HepG2 (cell line): ENCODE data around the gene SOCS3. TPM values are rescaled to one million over a fixed set of nuclear protein-coding genes. Genes with fewer than 3 reads are reported as not detected.
A peak's percentile ranks its signal among the peaks of the same experiment; 100 is the strongest.

Experiments used
- AHDC1 ChIP-seq: sonication (generic); formaldehyde crosslinking; IDR thresholded peaks from 2 replicates; pipeline ENCODE4 v1.5.1; 2020; ENCODE audit warnings: mild to moderate bottlenecking, missing genetic modification reagents, borderline replicate concordance
- HNF4A ChIP-seq: sonication (generic); formaldehyde crosslinking; IDR thresholded peaks from 2 replicates; pipeline ENCODE4 v1.4.0; 2020; ENCODE audit warnings: missing genetic modification reagents
- KLF11 ChIP-seq: IDR thresholded peaks from 2 replicates; pipeline ENCODE4 v1.6.1; 2016; ENCODE audit warnings: missing compliant biosample characterization
- POLR2A ChIP-seq, 2 experiments: IDR thresholded peaks; 2 replicates each; pipeline ENCODE4 v1.6.1; 2011; ENCODE audit warnings: low read depth in 2 of 2, low read length in 2 of 2, mild to moderate bottlenecking in 1 of 2, moderate library complexity in 1 of 2; ENCODE audit not compliant: insufficient read depth in 1 of 2
- RELA ChIP-seq: sonication (generic); formaldehyde crosslinking; IDR thresholded peaks from 2 replicates; pipeline ENCODE4 v1.4.0; 2020; ENCODE audit warnings: missing genetic modification reagents
- RNF2 ChIP-seq: fragments of 450-650 bp; conservative IDR thresholded peaks from 2 replicates; pipeline ENCODE4 v1.6.1; 2016; ENCODE audit warnings: low read depth
- SNAPC4 ChIP-seq: sonication (generic); formaldehyde crosslinking; IDR thresholded peaks from 2 replicates; pipeline ENCODE4 v1.4.0; 2020; ENCODE audit warnings: mild to moderate bottlenecking, missing genetic modification reagents
- SSRP1 ChIP-seq: IDR thresholded peaks from 2 replicates; pipeline ENCODE4 v1.6.1; 2016; ENCODE audit warnings: control low read depth
- USF2 ChIP-seq, 2 experiments: sonication (generic) in 1 of 2; formaldehyde crosslinking in 1 of 2; IDR thresholded peaks; 2 replicates each; pipeline versions ENCODE4 v1.5.1 to v1.6.1; 2011 to 2020; ENCODE audit warnings: borderline replicate concordance in 1 of 2, low read depth in 1 of 2, low read length in 1 of 2, mild to moderate bottlenecking in 1 of 2, missing genetic modification reagents in 1 of 2, moderate library complexity in 1 of 2
- ZNF414 ChIP-seq: sonication (generic); formaldehyde crosslinking; IDR thresholded peaks from 2 replicates; pipeline ENCODE4 v1.5.0; 2020; ENCODE audit warnings: missing genetic modification reagents
- ZNF512 ChIP-seq: sonication (generic); formaldehyde crosslinking; IDR thresholded peaks from 2 replicates; pipeline ENCODE4 v1.4.0; 2020; ENCODE audit warnings: mild to moderate bottlenecking, missing genetic modification reagents
- ZNF557 ChIP-seq: sonication (generic); formaldehyde crosslinking; IDR thresholded peaks from 2 replicates; pipeline ENCODE4 v1.4.0; 2020; ENCODE audit warnings: missing genetic modification reagents
- ZNF777 ChIP-seq: sonication (generic); formaldehyde crosslinking; IDR thresholded peaks from 2 replicates; pipeline ENCODE4 v1.4.0; 2020; ENCODE audit warnings: missing genetic modification reagents
- ZNF792 ChIP-seq: IDR thresholded peaks from 2 replicates; pipeline ENCODE4 v1.6.1; 2016
- ZSCAN31 ChIP-seq: sonication (generic); formaldehyde crosslinking; IDR thresholded peaks from 2 replicates; pipeline ENCODE4 v1.5.0; 2020; ENCODE audit warnings: low read depth, mild to moderate bottlenecking, missing genetic modification reagents
- polyA plus RNA-seq, 8 experiments: library from polyadenylated mRNA; depleted of rRNA in 3 of 8; stranded (reverse) in 7 of 8; unstranded in 1 of 8; fragments of >200 nt; fragmentation: Illumina TruSeq in 4 of 8; extraction: Trizol in 4 of 8; gene quantifications; 2 replicates each; pipeline versions ENCODE4 v1.2.1 to v1.2.3, GENCODE V29; 2011 to 2016; ENCODE audit warnings: low read depth in 4 of 8, missing spikeins in 1 of 8, mixed read lengths in 1 of 8; ENCODE audit not compliant: insufficient read depth in 1 of 8
- total RNA-seq, 5 experiments: library from RNA; depleted of rRNA; stranded (reverse); fragments of >200 nt; fragmentation: Illumina TruSeq; extraction: Trizol; gene quantifications; 2 replicates each; pipeline ENCODE4 v1.2.3, GENCODE V29; 2016; ENCODE audit warnings: low read depth in 1 of 5

Gene SOCS3
- total and polyA plus RNA-seq, 2 of the 13 experiments (the other 11 are each of a cell fraction or from before 2014, with no cell fraction given) = 0.77 to 2.4 TPM

- no peak for TF ChIP-seq RNF2
- 0 out of 2 replicates have a peak, but pooled peaks have one; percentile 50 for TF ChIP-seq ZNF512 (CRISPR knock-in tag)
- no peak for TF ChIP-seq ZNF557 (CRISPR knock-in tag)
- no peak for TF ChIP-seq SNAPC4 (CRISPR knock-in tag)
- TF ChIP-seq SSRP1 = no peak
- TF ChIP-seq HNF4A (CRISPR knock-in tag) = peak; percentile 52
- TF ChIP-seq POLR2A (IDR thresholded peaks at IDR 0.05; ENCODE audit: insufficient read depth in 1 of 2, low read depth in 2 of 2, low read length in 2 of 2) = no peak
- no peak for TF ChIP-seq RELA (CRISPR knock-in tag)
- TF ChIP-seq ZSCAN31 (CRISPR knock-in tag) = no peak
- no peak for TF ChIP-seq USF2 (IDR thresholded peaks at IDR 0.05; ENCODE audit: low read depth, low read length)
- TF ChIP-seq USF2 (CRISPR knock-in tag; IDR thresholded peaks at IDR 0.05; ENCODE audit: borderline replicate concordance) = no peak; the same call in 1 of the 2 replicates
- TF ChIP-seq ZNF414 (CRISPR knock-in tag) = no peak
- TF ChIP-seq KLF11 (CRISPR knock-in tag) = no peak
- peak; percentile 70; the same call in 1 of the 2 replicates for TF ChIP-seq AHDC1 (CRISPR knock-in tag)
- TF ChIP-seq ZNF792 = no peak; the same call in 1 of the 2 replicates
- TF ChIP-seq ZNF777 (CRISPR knock-in tag) = no peak
These were observed 4.7 kb downstream of the SOCS3 start (continued) for GRCh38 chr17:78355045-78355641.
